D721Med (cell line): Measurements from ENCODE around the gene COG5.

Experiments
- DNase-seq: peaks from one replicate; pipeline ENCODE4 v3.0.0; 2011; ENCODE audit warnings: low spot score; ENCODE audit not compliant: insufficient read length
- FAIRE-seq: peaks from 2 replicates; lab custom pipeline; 2011; peaks lifted over from hg19 to GRCh38; lab: Jason Lieb, UNC
- CTCF ChIP-seq: IDR thresholded peaks from 2 replicates; pipeline ENCODE4 v1.5.1; 2012; ENCODE audit warnings: mild to moderate bottlenecking, control low read depth; ENCODE audit not compliant: insufficient read depth; ENCODE audit errors: missing control alignments

COG5 gene

DNA sequence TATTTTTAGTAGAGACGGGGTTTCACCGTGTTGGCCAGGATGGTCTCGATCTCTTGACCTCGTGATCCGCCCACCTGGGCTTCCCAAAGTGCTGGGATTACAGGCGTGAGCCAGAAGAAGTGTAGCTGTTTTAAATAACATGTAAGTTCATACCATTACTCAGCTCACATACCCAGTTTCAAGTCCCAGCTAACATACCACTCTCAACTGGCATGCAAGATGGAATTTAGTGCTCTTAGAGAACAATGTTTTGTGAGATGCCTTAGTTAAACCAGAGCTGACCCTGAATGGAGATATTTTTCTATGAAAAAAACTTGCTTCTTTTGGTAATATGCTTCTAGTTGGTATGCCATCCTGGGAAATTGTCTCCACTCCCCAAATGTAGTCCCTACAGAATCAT, 357.6 kb downstream of the COG5 start:
- DNase-seq: no peak
- TF ChIP-seq CTCF: no peak
- FAIRE-seq: no peak

GRCh38 chr7:107203607-107204006, 360.1 kb downstream of the COG5 start:
- no peak for TF ChIP-seq CTCF
- DNase-seq (no peak), FAIRE-seq (no peak)

DNA sequence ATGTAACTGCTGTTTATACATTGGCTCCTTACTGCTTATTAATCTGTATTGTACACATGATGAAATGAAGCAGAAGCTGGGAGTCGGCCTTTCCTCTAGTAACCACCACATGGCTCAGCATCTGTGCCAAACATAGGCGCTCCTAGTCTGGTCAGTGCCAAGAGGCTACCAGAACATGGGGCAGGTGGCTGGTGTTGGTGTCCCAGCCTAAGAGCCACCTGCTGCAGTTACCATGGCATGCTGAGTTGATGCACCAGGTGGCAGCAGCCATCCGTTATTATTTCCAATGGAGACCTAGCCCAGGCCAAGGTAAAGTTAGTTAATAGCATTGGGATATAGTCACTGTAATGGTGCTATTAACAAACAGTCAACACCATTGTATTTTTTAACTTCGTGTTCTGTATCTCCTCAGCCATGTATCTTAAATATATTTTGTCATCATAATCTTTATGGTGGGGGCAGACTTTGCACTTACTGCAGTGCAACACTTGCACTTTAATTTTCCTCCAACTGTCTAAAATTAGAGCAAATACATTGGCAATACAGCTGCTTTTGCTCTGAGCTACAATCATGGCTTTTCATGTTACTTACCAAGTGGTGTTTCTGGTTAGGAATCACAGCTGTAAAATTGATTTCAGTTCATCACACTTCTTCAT, 361.8 kb downstream of the COG5 start:
- DNase-seq (no peak), FAIRE-seq (no peak)
- peak; percentile 60 for TF ChIP-seq CTCF

GRCh38 chr7:107196834-107197610, 366.7 kb downstream of the COG5 start:
- FAIRE-seq (no peak), DNase-seq (no peak)
- no peak for TF ChIP-seq CTCF

- DNase-seq: no peak
- FAIRE-seq: no peak
- no peak for TF ChIP-seq CTCF
These were observed 369.7 kb downstream of the COG5 start for GRCh38 chr7:107194052-107194451.

DNA sequence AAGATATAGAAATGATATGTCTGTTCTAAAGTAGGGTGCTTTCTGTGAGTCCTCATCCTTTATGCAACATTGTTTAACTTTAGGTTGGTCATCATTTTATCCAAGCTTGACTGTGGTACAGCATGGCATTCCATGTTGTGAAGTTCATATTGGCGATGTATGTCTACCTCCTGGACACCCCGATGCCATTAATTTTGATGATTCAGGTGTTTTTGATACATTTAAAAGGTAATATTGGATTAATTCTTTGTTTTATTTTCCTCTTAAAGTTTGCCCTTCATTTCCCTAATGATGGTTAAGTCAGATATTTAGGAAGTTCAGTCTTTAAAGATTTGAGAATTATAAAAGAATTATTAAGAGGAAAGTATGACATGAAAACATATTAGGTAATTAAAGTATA, 373.6 kb downstream of the COG5 start:
- no peak for FAIRE-seq
- TF ChIP-seq CTCF: no peak
- DNase-seq: no peak

DNA sequence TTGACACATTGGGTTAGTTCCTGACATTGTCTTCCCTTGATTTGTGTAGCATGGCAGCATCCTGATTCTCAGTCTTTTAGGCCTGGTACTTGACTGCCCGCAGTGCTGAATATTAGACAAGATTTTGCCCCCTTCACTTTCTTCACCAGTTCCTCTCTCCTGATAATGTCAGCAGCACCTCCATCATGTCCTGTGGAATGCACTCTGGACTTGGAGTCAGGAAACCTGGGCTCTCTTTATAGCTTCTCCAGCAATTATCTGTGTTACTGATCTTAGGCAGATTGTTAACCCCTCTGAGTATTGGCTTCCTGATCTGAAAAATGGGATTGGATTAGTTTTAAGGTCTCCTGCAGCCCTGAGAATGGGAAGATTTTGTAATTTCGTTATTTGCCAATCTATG, 375.9 kb downstream of the COG5 start:
- FAIRE-seq: no peak

More for the DNA sequence above, 375.9 kb downstream of the COG5 start:
- TF ChIP-seq CTCF: no peak
- no peak for DNase-seq
